DOHH2 (cell line): ENCODE results near the gene FXYD4.

Experiments
- EZH2phosphoT487 ChIP-seq: fragments of 200-600 bp; sonication (generic); IDR thresholded peaks from 2 replicates; pipeline ENCODE4 v1.6.1; 2017; ENCODE audit warnings: borderline replicate concordance, mild to moderate bottlenecking, antibody characterized with exemption, low read length, moderate library complexity, mixed read lengths
- TF ChIP-seq, protein P1 (sequence below): fragments of 200-600 bp; sonication (generic); IDR thresholded peaks from one replicate; pipeline ENCODE4 v1.5.1; 2014; ENCODE audit warnings: antibody characterized with exemption, mild to moderate bottlenecking, low read depth, low read length; ENCODE audit not compliant: poor library complexity, severe bottlenecking

DNA sequence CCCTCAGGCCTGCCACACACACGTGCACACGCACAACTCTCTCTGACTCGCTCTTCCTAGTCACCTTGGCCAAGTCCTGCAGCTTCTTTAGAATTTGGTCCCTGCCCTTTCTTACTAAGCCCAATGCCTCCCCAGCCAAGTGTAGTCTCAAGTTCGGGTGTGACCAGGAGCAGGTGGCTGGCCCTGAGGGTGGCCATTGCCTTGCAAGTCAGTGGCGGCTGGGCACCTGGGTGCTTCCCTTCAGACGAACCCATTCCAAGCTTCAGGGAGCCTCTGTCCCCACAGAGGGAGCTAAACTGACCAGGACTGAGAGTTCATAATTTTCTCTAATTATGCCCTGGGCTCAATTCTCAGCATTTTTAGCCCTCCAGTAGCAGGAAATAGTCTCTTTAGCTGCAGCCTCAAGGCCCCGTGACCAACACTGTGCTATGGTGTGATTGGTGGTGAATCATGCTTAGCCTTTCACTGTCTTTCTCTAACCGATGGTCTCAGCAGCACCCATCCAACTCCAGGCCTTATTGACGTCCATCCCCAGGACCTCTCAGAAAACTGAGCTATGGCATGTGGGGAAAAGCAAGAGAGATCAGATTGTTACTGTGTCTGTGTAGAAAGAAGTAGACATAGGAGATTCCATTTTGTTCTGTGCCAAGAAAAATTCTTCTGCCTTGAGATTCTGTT is 34.7 kb upstream of the FXYD4 start:
- TF ChIP-seq, protein P1, sequence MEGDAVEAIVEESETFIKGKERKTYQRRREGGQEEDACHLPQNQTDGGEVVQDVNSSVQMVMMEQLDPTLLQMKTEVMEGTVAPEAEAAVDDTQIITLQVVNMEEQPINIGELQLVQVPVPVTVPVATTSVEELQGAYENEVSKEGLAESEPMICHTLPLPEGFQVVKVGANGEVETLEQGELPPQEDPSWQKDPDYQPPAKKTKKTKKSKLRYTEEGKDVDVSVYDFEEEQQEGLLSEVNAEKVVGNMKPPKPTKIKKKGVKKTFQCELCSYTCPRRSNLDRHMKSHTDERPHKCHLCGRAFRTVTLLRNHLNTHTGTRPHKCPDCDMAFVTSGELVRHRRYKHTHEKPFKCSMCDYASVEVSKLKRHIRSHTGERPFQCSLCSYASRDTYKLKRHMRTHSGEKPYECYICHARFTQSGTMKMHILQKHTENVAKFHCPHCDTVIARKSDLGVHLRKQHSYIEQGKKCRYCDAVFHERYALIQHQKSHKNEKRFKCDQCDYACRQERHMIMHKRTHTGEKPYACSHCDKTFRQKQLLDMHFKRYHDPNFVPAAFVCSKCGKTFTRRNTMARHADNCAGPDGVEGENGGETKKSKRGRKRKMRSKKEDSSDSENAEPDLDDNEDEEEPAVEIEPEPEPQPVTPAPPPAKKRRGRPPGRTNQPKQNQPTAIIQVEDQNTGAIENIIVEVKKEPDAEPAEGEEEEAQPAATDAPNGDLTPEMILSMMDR, result no peak
- no peak for TF ChIP-seq EZH2phosphoT487
